ENCODE data around the gene DMXL1. TPM values are rescaled to one million over a fixed set of nuclear protein-coding genes. Genes with fewer than 3 reads are reported as not detected.

Gene DMXL1
- total and polyA plus RNA-seq, 2 experiments from 2014 or later: 28.4 to 41.7 TPM

- H3K27me3 Mint-ChIP-seq (ENCODE audit: insufficient read depth, low read depth, poor library complexity): no peaks in the 10 kb centered on the region
- H3K9me2 ChIP-seq (ENCODE audit: insufficient read depth): no peaks in the 10 kb centered on the region
- H4K20me1 ChIP-seq (replicated peaks; ENCODE audit: insufficient read depth): no peaks in the 10 kb centered on the region
- H3K4me1 Mint-ChIP-seq: peaks cover 14% of the 10 kb centered on the region
- peak overlapping the region; percentile 70 for H3K27ac Mint-ChIP-seq
- H3K27me3 ChIP-seq (ENCODE audit: insufficient read depth): no peaks in the 10 kb centered on the region
- no peaks in the 10 kb centered on the region for H3K9me3 Mint-ChIP-seq
- no peak overlapping the region for H3K4me2 ChIP-seq
- no peak overlapping the region for H3K4me3 Mint-ChIP-seq
- no peaks in the 10 kb centered on the region for H3K79me2 ChIP-seq (replicated peaks; ENCODE audit: insufficient read depth)
- H2AFZ ChIP-seq: no peak overlapping the region
- no peaks in the 10 kb centered on the region; the same call in 2 of the 3 replicates for H3K36me3 Mint-ChIP-seq (ENCODE audit: low read depth)
- H3F3A ChIP-seq (replicated peaks; ENCODE audit: low read depth): no peaks in the 10 kb centered on the region
- H3K36me3 ChIP-seq (ENCODE audit: insufficient read depth): no peaks in the 10 kb centered on the region
- peaks cover 12% of the 10 kb centered on the region; the same call in 1 of the 2 replicates for H3K4me1 ChIP-seq (ENCODE audit: insufficient read depth)
- TF ChIP-seq REST (IDR thresholded peaks at IDR 0.05; ENCODE audit: unreplicated experiment) (no peak), STAT1 (IDR thresholded peaks at IDR 0.05; ENCODE audit: unreplicated experiment) (no peak), CREB1 (CRISPR knock-in tag; IDR thresholded peaks at IDR 0.05; ENCODE audit: low read depth) (no peak), EZH2phosphoT487 (IDR thresholded peaks at IDR 0.05; ENCODE audit: unreplicated experiment) (no peak)
- peak; percentile 46 for DNase-seq (ENCODE audit: low spot score)
- ATAC-seq: peak; percentile 75
- no peak overlapping the region for H3K4me3 ChIP-seq
- H3K27ac ChIP-seq (ENCODE audit: low read depth): no peak overlapping the region; the same call in 1 of the 2 replicates
Observed at GRCh38 chr5:119178435-119178834, 107.5 kb downstream of the DMXL1 start.

DNA sequence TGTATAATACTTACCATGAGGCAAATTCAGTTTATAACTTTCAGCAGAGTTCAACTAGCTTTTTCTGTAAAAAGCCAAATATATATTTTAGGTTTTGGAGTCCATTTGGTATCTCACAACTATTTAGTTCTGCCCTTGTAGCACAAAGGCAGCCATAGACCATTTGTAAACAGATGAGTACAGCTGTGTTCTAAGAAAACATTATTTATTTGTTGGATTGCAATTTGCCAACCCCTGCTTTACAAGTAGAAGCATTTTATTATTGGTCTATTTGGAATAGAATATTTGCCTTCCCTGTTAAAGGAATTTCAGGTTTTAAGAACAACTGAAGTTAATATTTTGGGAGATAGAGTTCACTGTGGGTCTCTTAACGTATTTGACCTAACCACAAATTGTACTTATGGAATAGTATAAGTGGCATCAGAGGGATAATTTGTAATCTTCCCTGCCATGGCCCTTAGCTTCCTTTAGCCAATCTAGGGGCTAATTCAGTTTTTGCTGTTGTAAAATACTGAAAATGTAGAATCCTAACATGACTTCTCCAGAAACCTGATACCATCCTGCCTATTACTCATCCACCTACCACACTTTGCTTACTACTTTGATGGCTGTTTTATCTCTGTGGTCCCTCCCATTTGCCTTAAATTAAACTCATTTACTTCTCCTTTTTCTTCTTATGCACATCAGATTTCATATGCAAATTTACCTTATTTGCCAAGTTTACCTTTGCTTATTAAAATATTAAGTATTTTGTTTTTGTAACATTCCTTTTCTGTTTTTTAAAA, 109.2 kb downstream of the DMXL1 start:
- H3K36me3 ChIP-seq (ENCODE audit: insufficient read depth): no peaks in the 10 kb centered on the region
- no peak overlapping the region for H3K27ac ChIP-seq (ENCODE audit: low read depth)
- H3K4me3 Mint-ChIP-seq: no peak overlapping the region
- H3K4me1 ChIP-seq (ENCODE audit: insufficient read depth): peaks cover 12% of the 10 kb centered on the region; the same call in 1 of the 2 replicates
- no peaks in the 10 kb centered on the region for H3K9me3 Mint-ChIP-seq
- no peak for DNase-seq (ENCODE audit: low spot score)
- no peaks in the 10 kb centered on the region for H3K9me2 ChIP-seq (ENCODE audit: insufficient read depth)
- no peaks in the 10 kb centered on the region for H3K27me3 Mint-ChIP-seq (ENCODE audit: insufficient read depth, low read depth, poor library complexity)
- no peak overlapping the region for H2AFZ ChIP-seq
- H3K4me1 Mint-ChIP-seq: peaks cover 14% of the 10 kb centered on the region
- no peaks in the 10 kb centered on the region for H3K27me3 ChIP-seq (ENCODE audit: insufficient read depth)
- peak overlapping the region; percentile 26; the same call in 1 of the 2 replicates for H3K27ac Mint-ChIP-seq
- no peaks in the 10 kb centered on the region for H3F3A ChIP-seq (replicated peaks; ENCODE audit: low read depth)
- no peaks in the 10 kb centered on the region for H3K79me2 ChIP-seq (replicated peaks; ENCODE audit: insufficient read depth)
- H3K4me2 ChIP-seq: no peak overlapping the region
- H3K36me3 Mint-ChIP-seq (ENCODE audit: low read depth): peaks cover 3% of the 10 kb centered on the region; the same call in 2 of the 3 replicates
- H3K4me3 ChIP-seq: no peak overlapping the region
- H4K20me1 ChIP-seq (replicated peaks; ENCODE audit: insufficient read depth): no peaks in the 10 kb centered on the region
- no peak for ATAC-seq
- TF ChIP-seq ZNF114 (CRISPR knock-in tag; IDR thresholded peaks at IDR 0.05) (no peak), POLR2AphosphoS5 (IDR thresholded peaks at IDR 0.05; ENCODE audit: low read depth) (no peak), ZNF331 (CRISPR knock-in tag; IDR thresholded peaks at IDR 0.05; ENCODE audit: low read depth) (no peak), EZH2phosphoT487 (IDR thresholded peaks at IDR 0.05; ENCODE audit: unreplicated experiment) (no peak), STAT1 (IDR thresholded peaks at IDR 0.05; ENCODE audit: unreplicated experiment) (no peak)
- TF ChIP-seq, protein P1, sequence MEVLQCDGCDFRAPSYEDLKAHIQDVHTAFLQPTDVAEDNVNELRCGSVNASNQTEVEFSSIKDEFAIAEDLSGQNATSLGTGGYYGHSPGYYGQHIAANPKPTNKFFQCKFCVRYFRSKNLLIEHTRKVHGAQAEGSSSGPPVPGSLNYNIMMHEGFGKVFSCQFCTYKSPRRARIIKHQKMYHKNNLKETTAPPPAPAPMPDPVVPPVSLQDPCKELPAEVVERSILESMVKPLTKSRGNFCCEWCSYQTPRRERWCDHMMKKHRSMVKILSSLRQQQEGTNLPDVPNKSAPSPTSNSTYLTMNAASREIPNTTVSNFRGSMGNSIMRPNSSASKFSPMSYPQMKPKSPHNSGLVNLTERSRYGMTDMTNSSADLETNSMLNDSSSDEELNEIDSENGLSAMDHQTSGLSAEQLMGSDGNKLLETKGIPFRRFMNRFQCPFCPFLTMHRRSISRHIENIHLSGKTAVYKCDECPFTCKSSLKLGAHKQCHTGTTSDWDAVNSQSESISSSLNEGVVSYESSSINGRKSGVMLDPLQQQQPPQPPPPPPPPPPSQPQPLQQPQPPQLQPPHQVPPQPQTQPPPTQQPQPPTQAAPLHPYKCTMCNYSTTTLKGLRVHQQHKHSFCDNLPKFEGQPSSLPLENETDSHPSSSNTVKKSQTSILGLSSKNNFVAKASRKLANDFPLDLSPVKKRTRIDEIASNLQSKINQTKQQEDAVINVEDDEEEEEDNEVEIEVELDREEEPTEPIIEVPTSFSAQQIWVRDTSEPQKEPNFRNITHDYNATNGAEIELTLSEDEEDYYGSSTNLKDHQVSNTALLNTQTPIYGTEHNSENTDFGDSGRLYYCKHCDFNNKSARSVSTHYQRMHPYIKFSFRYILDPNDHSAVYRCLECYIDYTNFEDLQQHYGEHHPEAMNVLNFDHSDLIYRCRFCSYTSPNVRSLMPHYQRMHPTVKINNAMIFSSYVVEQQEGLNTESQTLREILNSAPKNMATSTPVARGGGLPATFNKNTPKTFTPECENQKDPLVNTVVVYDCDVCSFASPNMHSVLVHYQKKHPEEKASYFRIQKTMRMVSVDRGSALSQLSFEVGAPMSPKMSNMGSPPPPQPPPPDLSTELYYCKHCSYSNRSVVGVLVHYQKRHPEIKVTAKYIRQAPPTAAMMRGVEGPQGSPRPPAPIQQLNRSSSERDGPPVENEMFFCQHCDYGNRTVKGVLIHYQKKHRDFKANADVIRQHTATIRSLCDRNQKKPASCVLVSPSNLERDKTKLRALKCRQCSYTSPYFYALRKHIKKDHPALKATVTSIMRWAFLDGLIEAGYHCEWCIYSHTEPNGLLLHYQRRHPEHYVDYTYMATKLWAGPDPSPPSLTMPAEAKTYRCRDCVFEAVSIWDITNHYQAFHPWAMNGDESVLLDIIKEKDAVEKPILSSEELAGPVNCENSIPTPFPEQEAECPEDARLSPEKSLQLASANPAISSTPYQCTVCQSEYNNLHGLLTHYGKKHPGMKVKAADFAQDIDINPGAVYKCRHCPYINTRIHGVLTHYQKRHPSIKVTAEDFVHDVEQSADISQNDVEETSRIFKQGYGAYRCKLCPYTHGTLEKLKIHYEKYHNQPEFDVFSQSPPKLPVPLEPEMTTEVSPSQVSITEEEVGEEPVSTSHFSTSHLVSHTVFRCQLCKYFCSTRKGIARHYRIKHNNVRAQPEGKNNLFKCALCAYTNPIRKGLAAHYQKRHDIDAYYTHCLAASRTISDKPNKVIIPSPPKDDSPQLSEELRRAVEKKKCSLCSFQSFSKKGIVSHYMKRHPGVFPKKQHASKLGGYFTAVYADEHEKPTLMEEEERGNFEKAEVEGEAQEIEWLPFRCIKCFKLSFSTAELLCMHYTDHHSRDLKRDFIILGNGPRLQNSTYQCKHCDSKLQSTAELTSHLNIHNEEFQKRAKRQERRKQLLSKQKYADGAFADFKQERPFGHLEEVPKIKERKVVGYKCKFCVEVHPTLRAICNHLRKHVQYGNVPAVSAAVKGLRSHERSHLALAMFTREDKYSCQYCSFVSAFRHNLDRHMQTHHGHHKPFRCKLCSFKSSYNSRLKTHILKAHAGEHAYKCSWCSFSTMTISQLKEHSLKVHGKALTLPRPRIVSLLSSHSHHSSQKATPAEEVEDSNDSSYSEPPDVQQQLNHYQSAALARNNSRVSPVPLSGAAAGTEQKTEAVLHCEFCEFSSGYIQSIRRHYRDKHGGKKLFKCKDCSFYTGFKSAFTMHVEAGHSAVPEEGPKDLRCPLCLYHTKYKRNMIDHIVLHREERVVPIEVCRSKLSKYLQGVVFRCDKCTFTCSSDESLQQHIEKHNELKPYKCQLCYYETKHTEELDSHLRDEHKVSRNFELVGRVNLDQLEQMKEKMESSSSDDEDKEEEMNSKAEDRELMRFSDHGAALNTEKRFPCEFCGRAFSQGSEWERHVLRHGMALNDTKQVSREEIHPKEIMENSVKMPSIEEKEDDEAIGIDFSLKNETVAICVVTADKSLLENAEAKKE (CRISPR knock-in tag; IDR thresholded peaks at IDR 0.05): no peak
- TF ChIP-seq, protein P2, sequence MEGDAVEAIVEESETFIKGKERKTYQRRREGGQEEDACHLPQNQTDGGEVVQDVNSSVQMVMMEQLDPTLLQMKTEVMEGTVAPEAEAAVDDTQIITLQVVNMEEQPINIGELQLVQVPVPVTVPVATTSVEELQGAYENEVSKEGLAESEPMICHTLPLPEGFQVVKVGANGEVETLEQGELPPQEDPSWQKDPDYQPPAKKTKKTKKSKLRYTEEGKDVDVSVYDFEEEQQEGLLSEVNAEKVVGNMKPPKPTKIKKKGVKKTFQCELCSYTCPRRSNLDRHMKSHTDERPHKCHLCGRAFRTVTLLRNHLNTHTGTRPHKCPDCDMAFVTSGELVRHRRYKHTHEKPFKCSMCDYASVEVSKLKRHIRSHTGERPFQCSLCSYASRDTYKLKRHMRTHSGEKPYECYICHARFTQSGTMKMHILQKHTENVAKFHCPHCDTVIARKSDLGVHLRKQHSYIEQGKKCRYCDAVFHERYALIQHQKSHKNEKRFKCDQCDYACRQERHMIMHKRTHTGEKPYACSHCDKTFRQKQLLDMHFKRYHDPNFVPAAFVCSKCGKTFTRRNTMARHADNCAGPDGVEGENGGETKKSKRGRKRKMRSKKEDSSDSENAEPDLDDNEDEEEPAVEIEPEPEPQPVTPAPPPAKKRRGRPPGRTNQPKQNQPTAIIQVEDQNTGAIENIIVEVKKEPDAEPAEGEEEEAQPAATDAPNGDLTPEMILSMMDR (conservative IDR thresholded peaks at IDR 0.05; ENCODE audit: low read depth in 2 of 2): no peak
